Astrocyte of the cerebellum (primary cell): ENCODE data around the gene NPAS2.

Experiments used
- DNase-seq: peaks from one replicate; pipeline ENCODE4 v3.0.0-alpha.2; 2011; ENCODE audit warnings: low read depth
- H3K4me3 ChIP-seq: 2 replicates; pipeline ENCODE4 v1.5.1; 2011; ENCODE audit warnings: mild to moderate bottlenecking, low read depth, low read length, moderate library complexity
- CTCF ChIP-seq: IDR thresholded peaks from 2 replicates; pipeline ENCODE4 v1.5.1; 2012; ENCODE audit warnings: low read length, low read depth, moderate library complexity, mild to moderate bottlenecking; ENCODE audit errors: missing control alignments
- in situ Hi-C: cut with HindIII; loops from 2 replicates; pipeline ENCODE4 v1.10.0; 2017; ENCODE audit warnings: low sequenced_read_pairs

NPAS2 gene

GRCh38 chr2:101002562-101003277 is 182.8 kb downstream of the NPAS2 start:
- peak overlapping the region; percentile 97 for H3K4me3 ChIP-seq
- no peak for TF ChIP-seq CTCF
- DNase-seq, result no peak
- in situ Hi-C loops, result no loop called here

GRCh38 chr2:101003278-101003775 is 183.4 kb downstream of the NPAS2 start:
- no peak for DNase-seq
- TF ChIP-seq CTCF, result no peak
- in situ Hi-C loops, result no loop called here
- peak overlapping the region; percentile 97 for H3K4me3 ChIP-seq

GRCh38 chr2:101004620-101005325 is 184.8 kb downstream of the NPAS2 start:
- DNase-seq, result no peak
- TF ChIP-seq CTCF, result no peak
- H3K4me3 ChIP-seq, result no peak overlapping the region
- in situ Hi-C loops, result no loop called here

GRCh38 chr2:101006065-101006715 is 186.3 kb downstream of the NPAS2 start:
- no peak overlapping the region for H3K4me3 ChIP-seq
- in situ Hi-C loops, result no loop called here
- no peak for TF ChIP-seq CTCF
- DNase-seq, result no peak

GRCh38 chr2:101007415-101008345 is 187.7 kb downstream of the NPAS2 start:
- in situ Hi-C loops, result no loop called here
- no peak overlapping the region for H3K4me3 ChIP-seq
- DNase-seq, result no peak
- TF ChIP-seq CTCF, result no peak
